SU-DHL-6 (cell line): ENCODE measurements around the gene MACF1.

Experiments used
- H2AFZ ChIP-seq: fragments of 200-600 bp; sonication (generic); 2 replicates; pipeline ENCODE4 v1.6.1; 2014; ENCODE audit warnings: low read depth, mild to moderate bottlenecking, moderate library complexity, mixed read lengths, antibody characterized with exemption, low read length; ENCODE audit not compliant: severe bottlenecking
- H3F3A ChIP-seq: fragments of 200-600 bp; shearing (Covaris generic); 2 replicates; pipeline ENCODE4 v1.6.0; 2016; ENCODE audit warnings: antibody characterized with exemption, mild to moderate bottlenecking; ENCODE audit not compliant: insufficient read depth
- H3K27ac ChIP-seq: fragments of 200-600 bp; sonication (generic); 2 replicates; pipeline ENCODE4 v1.5.1; 2016; ENCODE audit warnings: low read depth, mild to moderate bottlenecking, low read length, moderate library complexity, mixed read lengths
- H3K27me3 ChIP-seq: fragments of 200-600 bp; sonication (generic), shearing (Covaris generic); 2 replicates; pipeline ENCODE4 v1.6.0; 2014; ENCODE audit warnings: mild to moderate bottlenecking, low read length
- H3K36me3 ChIP-seq: fragments of 200-600 bp; sonication (generic); 2 replicates; pipeline ENCODE4 v1.6.1; 2014; ENCODE audit warnings: mild to moderate bottlenecking, low read length, mixed read lengths
- H3K4me2 ChIP-seq: fragments of 300-600, 200-600 bp; shearing (Covaris generic), sonication (generic); 2 replicates; pipeline ENCODE4 v1.6.0; 2014; ENCODE audit warnings: low read length, low read depth, mild to moderate bottlenecking; ENCODE audit not compliant: poor library complexity, severe bottlenecking
- H3K4me3 ChIP-seq: fragments of 200-600 bp; sonication (generic); 2 replicates; pipeline ENCODE4 v1.5.1; 2014; ENCODE audit warnings: antibody characterized with exemption, low read length, mild to moderate bottlenecking, mixed read lengths; ENCODE audit not compliant: insufficient read depth, poor library complexity, severe bottlenecking
- H3K79me2 ChIP-seq: fragments of 200-600 bp; sonication (generic); 2 replicates; pipeline ENCODE4 v1.6.1; 2014; ENCODE audit warnings: mild to moderate bottlenecking, low read length, moderate library complexity; ENCODE audit not compliant: insufficient read depth
- H3K9ac ChIP-seq: fragments of 200-600 bp; sonication (generic); 2 replicates; pipeline ENCODE4 v1.7.0; 2014; ENCODE audit warnings: mild to moderate bottlenecking, low read length
- H3K9me2 ChIP-seq: fragments of 200-600 bp; sonication (generic); replicated peaks from 2 replicates; pipeline ENCODE4 v1.6.1; 2014; ENCODE audit warnings: low read length; ENCODE audit not compliant: insufficient read depth
- H3K9me3 ChIP-seq: fragments of 200-600 bp; sonication (generic); 2 replicates; pipeline ENCODE4 v1.6.1; 2014; ENCODE audit warnings: low read length, mixed read lengths; ENCODE audit not compliant: insufficient read depth
- H4K20me1 ChIP-seq: fragments of 200-600 bp; sonication (generic); 2 replicates; pipeline ENCODE4 v1.6.1; 2014; ENCODE audit warnings: low read depth, mild to moderate bottlenecking, antibody characterized with exemption, low read length, moderate library complexity, mixed read lengths
- EZH2phosphoT487 ChIP-seq: fragments of 200-600 bp; sonication (generic), shearing (Covaris generic); conservative IDR thresholded peaks from 2 replicates; pipeline ENCODE4 v1.6.1; 2018; ENCODE audit warnings: mild to moderate bottlenecking, antibody characterized with exemption, low read length, moderate library complexity, mixed read lengths
- TF ChIP-seq, protein P1 (sequence below): fragments of 200-600 bp; sonication (generic); IDR thresholded peaks from one replicate; pipeline ENCODE4 v1.5.1; 2017; ENCODE audit warnings: antibody characterized with exemption, mild to moderate bottlenecking, low read length, moderate library complexity; ENCODE audit not compliant: insufficient read depth, poor library complexity, severe bottlenecking

Gene MACF1

DNA sequence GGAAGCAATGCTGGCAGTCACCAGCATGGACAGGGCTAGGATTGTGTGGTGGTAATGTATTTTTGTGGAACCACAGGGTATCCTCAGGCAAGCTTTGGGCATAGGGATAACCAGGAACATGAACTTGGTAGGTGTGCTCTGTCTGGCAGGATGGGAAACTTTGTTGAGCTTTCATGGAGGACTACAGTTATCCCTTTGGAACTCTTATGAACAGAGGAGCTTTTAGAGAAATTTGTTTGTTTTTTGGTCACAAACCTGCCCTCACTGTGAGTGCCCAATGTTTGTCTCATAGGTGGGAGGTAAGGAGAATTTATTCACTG is 54.4 kb downstream of the MACF1 start:
- H3K9ac ChIP-seq = no peak overlapping the region
- H3K4me2 ChIP-seq = no peak overlapping the region
- H4K20me1 ChIP-seq = peaks cover 5% of the 10 kb centered on the region; the same call in 1 of the 2 replicates
- H2AFZ ChIP-seq = no peak overlapping the region
- H3K9me3 ChIP-seq = no peaks in the 10 kb centered on the region
- H3K79me2 ChIP-seq = peaks cover 38% of the 10 kb centered on the region; the same call in 1 of the 2 replicates
- no peaks in the 10 kb centered on the region for H3F3A ChIP-seq
- TF ChIP-seq, protein P1, sequence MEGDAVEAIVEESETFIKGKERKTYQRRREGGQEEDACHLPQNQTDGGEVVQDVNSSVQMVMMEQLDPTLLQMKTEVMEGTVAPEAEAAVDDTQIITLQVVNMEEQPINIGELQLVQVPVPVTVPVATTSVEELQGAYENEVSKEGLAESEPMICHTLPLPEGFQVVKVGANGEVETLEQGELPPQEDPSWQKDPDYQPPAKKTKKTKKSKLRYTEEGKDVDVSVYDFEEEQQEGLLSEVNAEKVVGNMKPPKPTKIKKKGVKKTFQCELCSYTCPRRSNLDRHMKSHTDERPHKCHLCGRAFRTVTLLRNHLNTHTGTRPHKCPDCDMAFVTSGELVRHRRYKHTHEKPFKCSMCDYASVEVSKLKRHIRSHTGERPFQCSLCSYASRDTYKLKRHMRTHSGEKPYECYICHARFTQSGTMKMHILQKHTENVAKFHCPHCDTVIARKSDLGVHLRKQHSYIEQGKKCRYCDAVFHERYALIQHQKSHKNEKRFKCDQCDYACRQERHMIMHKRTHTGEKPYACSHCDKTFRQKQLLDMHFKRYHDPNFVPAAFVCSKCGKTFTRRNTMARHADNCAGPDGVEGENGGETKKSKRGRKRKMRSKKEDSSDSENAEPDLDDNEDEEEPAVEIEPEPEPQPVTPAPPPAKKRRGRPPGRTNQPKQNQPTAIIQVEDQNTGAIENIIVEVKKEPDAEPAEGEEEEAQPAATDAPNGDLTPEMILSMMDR = no peak
- no peak for TF ChIP-seq EZH2phosphoT487
- no peak overlapping the region for H3K27ac ChIP-seq
- no peak overlapping the region for H3K4me3 ChIP-seq
- no peaks in the 10 kb centered on the region for H3K27me3 ChIP-seq
- H3K9me2 ChIP-seq = no peaks in the 10 kb centered on the region
- H3K36me3 ChIP-seq = peaks cover 26% of the 10 kb centered on the region; the same call in 1 of the 2 replicates

DNA sequence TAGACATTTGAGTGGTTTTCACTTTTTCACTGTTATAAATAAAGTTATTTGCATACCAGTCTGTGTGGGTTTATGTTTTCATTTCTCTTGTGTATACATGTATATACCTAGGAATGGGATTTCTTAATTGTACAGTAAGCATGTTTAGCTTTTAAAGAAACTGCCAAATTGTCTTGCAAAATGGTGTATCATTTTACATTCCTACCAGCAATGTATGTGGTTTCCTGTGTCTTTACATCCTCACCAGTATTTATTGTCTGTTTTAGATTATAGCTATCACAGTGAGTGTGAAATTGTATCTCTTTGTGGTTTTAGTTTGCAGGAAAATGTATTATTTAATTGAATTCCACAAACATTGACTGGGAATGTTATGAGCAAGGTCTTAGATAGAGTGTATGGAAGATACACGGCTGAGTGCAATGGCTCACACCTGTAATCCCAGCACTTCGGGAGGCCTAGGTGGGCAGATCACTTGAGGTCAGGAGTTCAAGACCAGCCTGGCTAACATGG is 57.3 kb downstream of the MACF1 start:
- Histone ChIP-seq H3K9me3 (no peaks in the 10 kb centered on the region), H3K9ac (no peak overlapping the region), H3K79me2 (peaks cover 60% of the 10 kb centered on the region), H2AFZ (no peak overlapping the region), H3K27me3 (no peaks in the 10 kb centered on the region), H3K27ac (no peak overlapping the region), H3K9me2 (no peaks in the 10 kb centered on the region), H4K20me1 (peaks cover 5% of the 10 kb centered on the region; the same call in 1 of the 2 replicates), H3K4me3 (no peak overlapping the region), H3K36me3 (peaks cover 14% of the 10 kb centered on the region; the same call in 1 of the 2 replicates), H3F3A (no peaks in the 10 kb centered on the region), H3K4me2 (no peak overlapping the region)
- TF ChIP-seq, protein P1 = no peak
- TF ChIP-seq EZH2phosphoT487 = no peak

DNA sequence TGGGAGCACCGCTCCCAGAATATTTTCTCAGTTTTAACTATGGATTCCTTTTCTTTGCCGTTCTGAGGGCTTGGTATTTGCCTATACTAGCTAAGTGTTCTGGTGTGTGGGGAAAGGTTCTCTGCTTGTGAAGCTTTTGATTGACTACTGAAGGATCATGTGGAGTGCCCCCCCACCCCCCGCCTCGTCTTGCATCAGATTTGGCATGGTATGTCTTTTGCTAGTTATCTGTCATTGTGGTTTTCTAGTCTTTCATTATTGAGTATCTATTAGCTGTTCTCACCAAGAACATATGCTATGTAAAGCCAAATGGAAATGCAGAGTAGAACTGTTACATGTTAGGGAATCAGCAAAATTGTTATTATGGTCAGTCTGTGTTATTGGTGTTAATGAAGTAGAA is 58.3 kb downstream of the MACF1 start:
- Histone ChIP-seq H3K4me3 (no peak overlapping the region), H4K20me1 (peaks cover 5% of the 10 kb centered on the region; the same call in 1 of the 2 replicates), H3K9me2 (no peaks in the 10 kb centered on the region), H3K27ac (no peak overlapping the region), H3K4me2 (no peak overlapping the region), H3K27me3 (no peaks in the 10 kb centered on the region), H3K79me2 (peaks cover 68% of the 10 kb centered on the region), H3K9me3 (no peaks in the 10 kb centered on the region), H2AFZ (no peak overlapping the region), H3F3A (no peaks in the 10 kb centered on the region), H3K36me3 (peaks cover 14% of the 10 kb centered on the region; the same call in 1 of the 2 replicates), H3K9ac (no peak overlapping the region)
- TF ChIP-seq EZH2phosphoT487 = no peak
- TF ChIP-seq, protein P1 = no peak
